Measurements from ENCODE around the gene TMEM37.

The TMEM37 gene

GRCh38 chr2:119434664-119435063 lies 3.0 kb downstream of the TMEM37 start:
- no peak for DNase-seq

- DNase-seq: no peak
Observed at GRCh38 chr2:119435081-119435952, 3.7 kb downstream of the TMEM37 start.

DNA sequence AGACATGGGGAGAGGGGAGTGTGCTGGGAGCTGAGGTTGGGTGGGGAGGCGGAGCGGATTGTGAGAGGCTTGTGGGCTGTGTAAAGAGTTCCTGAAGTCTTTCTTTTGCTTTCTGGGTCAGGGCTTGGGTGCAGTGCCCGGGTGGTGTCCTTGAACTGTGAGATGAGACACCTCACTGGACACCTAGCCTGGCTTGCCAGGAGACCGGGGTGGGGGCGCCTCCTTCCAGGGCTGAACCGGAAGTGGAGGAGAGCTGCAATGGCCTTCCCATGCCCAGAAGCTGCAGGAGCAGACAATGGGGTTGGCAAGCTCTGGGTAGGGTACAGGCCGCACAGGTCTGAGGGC lies 4.3 kb downstream of the TMEM37 start:
- no peak for DNase-seq

DNA sequence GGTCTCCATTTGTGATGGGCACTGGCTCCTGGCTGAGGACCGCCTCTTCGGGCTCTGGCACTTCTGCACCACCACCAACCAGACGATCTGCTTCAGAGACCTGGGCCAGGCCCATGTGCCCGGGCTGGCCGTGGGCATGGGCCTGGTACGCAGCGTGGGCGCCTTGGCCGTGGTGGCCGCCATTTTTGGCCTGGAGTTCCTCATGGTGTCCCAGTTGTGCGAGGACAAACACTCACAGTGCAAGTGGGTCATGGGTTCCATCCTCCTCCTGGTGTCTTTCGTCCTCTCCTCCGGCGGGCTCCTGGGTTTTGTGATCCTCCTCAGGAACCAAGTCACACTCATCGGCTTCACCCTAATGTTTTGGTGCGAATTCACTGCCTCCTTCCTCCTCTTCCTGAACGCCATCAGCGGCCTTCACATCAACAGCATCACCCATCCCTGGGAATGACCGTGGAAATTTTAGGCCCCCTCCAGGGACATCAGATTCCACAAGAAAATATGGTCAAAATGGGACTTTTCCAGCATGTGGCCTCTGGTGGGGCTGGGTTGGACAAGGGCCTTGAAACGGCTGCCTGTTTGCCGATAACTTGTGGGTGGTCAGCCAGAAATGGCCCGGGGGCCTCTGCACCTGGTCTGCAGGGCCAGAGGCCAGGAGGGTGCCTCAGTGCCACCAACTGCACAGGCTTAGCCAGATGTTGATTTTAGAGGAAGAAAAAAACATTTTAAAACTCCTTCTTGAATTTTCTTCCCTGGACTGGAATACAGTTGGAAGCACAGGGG lies 5.5 kb downstream of the TMEM37 start:
- DNase-seq: no peak

DNA sequence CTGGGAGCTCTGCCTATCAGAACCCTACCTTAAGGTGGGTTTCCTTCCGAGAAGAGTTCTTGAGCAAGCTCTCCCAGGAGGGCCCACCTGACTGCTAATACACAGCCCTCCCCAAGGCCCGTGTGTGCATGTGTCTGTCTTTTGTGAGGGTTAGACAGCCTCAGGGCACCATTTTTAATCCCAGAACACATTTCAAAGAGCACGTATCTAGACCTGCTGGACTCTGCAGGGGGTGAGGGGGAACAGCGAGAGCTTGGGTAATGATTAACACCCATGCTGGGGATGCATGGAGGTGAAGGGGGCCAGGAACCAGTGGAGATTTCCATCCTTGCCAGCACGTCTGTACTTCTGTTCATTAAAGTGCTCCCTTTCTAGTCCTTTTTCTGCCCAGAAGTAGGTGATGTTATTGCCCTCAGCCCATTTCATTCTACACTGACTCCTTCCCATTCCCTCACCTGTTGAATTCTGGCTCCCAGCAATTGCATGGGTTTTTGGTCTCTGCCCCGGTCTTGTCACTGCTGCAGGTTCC lies 6.5 kb downstream of the TMEM37 start:
- no peak for DNase-seq

- DNase-seq: no peak
Observed at GRCh38 chr2:119438726-119439284, 7.2 kb downstream of the TMEM37 start.

GRCh38 chr2:119439574-119440500 lies 8.2 kb downstream of the TMEM37 start:
- no peak for DNase-seq

DNA sequence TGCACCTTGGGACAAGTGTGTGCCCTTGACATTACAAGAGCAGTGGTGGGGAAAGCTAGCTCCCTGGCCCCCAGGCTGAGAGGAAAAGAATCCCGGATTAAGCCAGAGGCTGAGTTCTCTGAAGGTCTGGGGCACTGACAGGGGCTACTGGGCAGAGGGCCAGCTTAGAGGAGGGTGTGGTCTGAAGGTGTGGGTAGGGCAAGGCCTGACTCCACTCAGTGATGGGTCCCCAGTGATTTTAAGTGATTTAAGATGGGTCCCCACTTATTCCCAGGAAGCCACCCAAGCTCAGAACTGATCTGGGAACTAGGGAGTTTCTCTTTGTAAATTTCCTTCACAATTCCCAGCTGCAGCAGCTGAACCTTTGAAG lies 8.8 kb downstream of the TMEM37 start:
- no peak for DNase-seq

GRCh38 chr2:119440873-119441272 lies 9.2 kb downstream of the TMEM37 start:
- DNase-seq: no peak

DNA sequence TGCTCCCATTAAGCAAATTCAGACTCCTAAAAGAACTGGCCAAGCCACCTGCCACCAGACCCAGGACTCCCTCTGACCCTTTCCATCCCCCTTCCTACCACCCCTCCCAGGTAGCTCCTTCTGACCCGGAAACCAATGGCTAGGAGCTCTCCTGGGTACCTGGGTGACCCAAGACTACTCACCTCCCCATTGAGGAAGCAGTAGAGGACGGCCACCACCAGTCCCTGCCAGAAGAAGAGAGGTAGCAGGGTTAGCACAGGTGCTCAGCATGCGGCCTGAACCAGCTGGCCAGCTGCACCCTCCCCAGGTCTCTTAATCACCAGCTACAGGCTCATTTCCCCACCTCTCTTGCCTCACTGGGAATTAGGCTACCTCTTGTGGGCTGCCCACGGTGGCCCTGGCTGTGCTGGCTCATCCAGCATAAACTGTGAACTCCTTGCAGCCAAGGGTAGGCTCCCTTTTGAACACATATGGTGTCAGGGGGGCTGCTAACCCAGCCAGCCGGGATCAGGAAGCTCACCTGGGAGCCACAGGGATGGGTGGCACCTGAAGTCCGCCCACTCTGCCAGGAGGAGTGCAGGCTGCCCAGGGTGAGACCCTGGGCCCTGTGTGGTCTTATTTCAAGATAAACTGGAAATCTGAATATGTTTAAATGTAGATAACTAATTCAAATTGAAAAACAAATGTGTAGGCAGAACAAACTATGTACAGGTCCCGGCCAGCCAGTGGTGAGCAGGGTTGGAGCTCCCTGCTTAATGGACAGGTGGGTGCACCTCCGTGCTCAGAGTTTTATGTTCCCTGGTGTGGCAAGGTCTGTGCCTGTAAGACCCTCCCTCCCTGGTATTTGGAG lies 9.9 kb downstream of the TMEM37 start:
- DNase-seq: no peak

- no peak for DNase-seq
Observed at GRCh38 chr2:119442226-119442619, 10.6 kb downstream of the TMEM37 start.

DNA sequence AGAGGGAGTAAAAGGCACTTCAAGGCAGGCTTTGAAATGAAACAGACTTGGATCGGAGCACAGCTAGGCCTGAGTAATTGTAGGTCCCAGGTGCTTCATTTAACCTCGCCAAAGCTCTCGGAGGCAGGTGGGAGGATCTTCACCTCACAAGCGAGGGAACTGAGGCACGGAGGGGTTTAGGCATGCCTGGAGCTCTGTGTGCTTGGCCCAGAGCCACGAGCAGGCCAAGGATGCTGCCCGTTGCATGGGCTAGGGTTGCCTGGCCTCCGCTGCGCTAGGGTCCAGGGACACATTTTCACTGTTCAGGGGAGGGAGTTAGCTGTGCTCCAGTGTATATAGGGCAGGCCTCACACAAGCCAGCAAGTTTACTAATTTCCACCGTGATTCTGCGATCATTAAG lies 11.2 kb downstream of the TMEM37 start:
- no peak for DNase-seq

DNA sequence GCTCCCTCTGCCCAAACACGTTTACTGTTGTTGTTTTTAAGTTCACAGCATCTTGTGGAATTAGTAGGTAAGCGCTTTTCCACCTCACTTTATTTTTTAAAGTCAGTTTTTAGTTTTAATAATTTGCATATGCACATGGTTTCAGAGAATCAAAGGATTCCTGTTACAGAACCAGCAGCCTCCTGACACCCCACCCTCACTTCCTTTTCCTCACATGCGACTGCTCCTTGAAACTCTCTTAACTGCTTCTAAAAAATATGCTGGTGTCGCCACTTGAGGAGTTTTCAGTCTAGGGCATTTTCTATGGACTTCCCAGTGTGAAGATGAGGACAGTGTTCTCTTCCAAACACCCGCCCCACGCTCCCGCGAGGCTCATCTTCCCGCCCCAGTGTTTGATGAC lies 14.4 kb downstream of the TMEM37 start:
- DNase-seq: no peak

- DNase-seq: no peak
Observed at GRCh38 chr2:119448427-119449141, 16.9 kb downstream of the TMEM37 start.

DNA sequence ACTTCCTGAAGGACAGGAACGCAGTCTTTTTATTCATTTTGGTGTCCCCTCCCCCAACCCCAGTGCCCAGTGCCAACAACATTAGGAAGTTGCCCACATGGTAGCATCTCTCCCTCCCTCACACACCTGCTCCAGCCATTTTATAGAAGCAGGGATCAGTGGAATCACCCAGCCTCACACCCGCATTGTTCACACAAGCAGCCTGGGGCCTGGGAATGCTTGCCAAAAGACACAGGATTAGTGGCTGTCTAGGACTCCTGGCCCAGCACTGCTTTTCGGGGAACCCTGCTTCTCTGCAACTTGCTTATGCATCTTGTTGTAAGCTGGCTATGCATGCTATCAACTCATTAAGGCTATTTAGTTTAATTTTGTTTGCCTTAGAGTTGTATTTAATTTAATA lies 17.9 kb downstream of the TMEM37 start:
- no peak for DNase-seq

- no peak for DNase-seq
Observed at GRCh38 chr2:119451336-119452050, 19.8 kb downstream of the TMEM37 start.

DNA sequence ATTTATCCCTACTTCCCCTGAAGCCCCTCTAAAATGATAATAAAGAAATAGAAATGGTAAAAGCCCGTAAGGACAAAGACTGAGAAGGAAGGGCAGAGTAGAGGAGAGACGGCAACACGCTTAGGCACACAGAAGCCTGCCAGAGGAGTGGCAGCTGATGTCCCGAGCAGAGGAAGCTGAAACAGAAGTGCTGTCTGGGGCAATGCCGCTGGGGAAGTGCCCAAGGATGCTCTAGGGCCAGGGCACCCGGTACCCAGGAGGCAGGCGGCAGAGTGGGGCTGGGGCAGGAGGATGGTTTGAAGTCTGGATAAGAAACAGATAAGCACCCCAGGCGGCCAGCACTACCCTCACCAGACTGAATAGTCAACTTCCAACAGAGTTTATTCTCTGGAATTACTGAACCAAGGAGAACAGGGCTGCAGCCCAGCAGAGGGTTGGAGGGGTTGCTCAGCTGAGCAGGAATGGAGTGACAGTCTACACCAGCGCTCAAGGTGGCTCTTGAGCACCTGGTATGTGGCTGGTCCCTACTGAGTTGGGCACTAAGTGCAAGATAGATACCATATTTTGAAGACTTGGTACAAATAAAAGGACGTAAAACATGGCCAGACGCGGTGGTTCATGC lies 22.4 kb downstream of the TMEM37 start:
- no peak for DNase-seq

GRCh38 chr2:119455066-119455718 lies 23.5 kb downstream of the TMEM37 start:
- peak; percentile 35 for DNase-seq

GRCh38 chr2:119460076-119460475 lies 28.4 kb downstream of the TMEM37 start:
- no peak for DNase-seq
